K562 (cell line): ENCODE data around the gene GPR39.

Experiments
- ASH1L ChIP-seq: fragments of 450-650 bp; IDR thresholded peaks from 2 replicates; pipeline ENCODE4 v1.6.1; 2018; ENCODE audit warnings: borderline replicate concordance, mild to moderate bottlenecking, low read depth; ENCODE audit not compliant: partially characterized antibody
- CBFB ChIP-seq: sonication (generic); formaldehyde crosslinking; IDR thresholded peaks from 2 replicates; pipeline ENCODE4 v1.4.0; 2020; ENCODE audit warnings: mild to moderate bottlenecking, missing genetic modification reagents
- MAFG ChIP-seq: fragments of 450-650 bp; conservative IDR thresholded peaks from 2 replicates; pipeline ENCODE4 v1.6.1; 2016; ENCODE audit warnings: missing genetic modification characterization, missing compliant biosample characterization
- NCOA6 ChIP-seq: fragments of 450-650 bp; IDR thresholded peaks from 2 replicates; pipeline ENCODE4 v1.6.1; 2017; ENCODE audit warnings: mild to moderate bottlenecking
- NR4A1 ChIP-seq, 2 experiments: fragments of 250-450 bp in 1 of 2; fragments of 450-650 bp in 1 of 2; sonication (Bioruptor Pico) in 1 of 2; IDR thresholded peaks; 2 replicates each; pipeline versions ENCODE4 v1.4.0 to v1.6.1; 2016 to 2020; ENCODE audit warnings: mild to moderate bottlenecking in 2 of 2, missing compliant biosample characterization in 1 of 2, missing genetic modification characterization in 1 of 2, moderate library complexity in 1 of 2
- SIX5 ChIP-seq, 2 experiments: IDR thresholded peaks; 2 replicates each; pipeline ENCODE4 v1.6.1; 2011; ENCODE audit warnings: low read length in 2 of 2, borderline replicate concordance in 1 of 2, low read depth in 1 of 2, mild to moderate bottlenecking in 1 of 2, moderate library complexity in 1 of 2; ENCODE audit not compliant: insufficient read depth in 1 of 2
- TAF1 ChIP-seq: IDR thresholded peaks from 2 replicates; pipeline ENCODE4 v1.6.1; 2011; ENCODE audit warnings: mild to moderate bottlenecking, low read length, moderate library complexity; ENCODE audit not compliant: insufficient read depth, control insufficient read depth, severe bottlenecking; ENCODE audit errors: extremely low read depth
- TAL1 ChIP-seq: fragments of 450-650 bp; IDR thresholded peaks from 2 replicates; pipeline ENCODE4 v1.6.1; 2016; ENCODE audit warnings: mild to moderate bottlenecking
- TCF7 ChIP-seq: sonication (generic); IDR thresholded peaks from 2 replicates; pipeline ENCODE4 v1.6.1; 2016; ENCODE audit warnings: antibody characterized with exemption, borderline replicate concordance
- ZNF174 ChIP-seq: fragments of 250-450 bp; sonication (Bioruptor Pico); IDR thresholded peaks from 2 replicates; pipeline ENCODE4 v1.4.0; 2020; ENCODE audit warnings: mild to moderate bottlenecking
- TF ChIP-seq, protein P1 (sequence below): fragments of 450-650 bp; IDR thresholded peaks from 2 replicates; pipeline ENCODE4 v1.6.1; 2014; ENCODE audit warnings: low read depth, mild to moderate bottlenecking, moderate library complexity, borderline replicate concordance
- TF ChIP-seq, protein P2 (sequence below), 3 experiments: IDR thresholded peaks in 2 of 3; conservative IDR thresholded peaks in 1 of 3; 2 replicates each; pipeline ENCODE4 v1.5.1; 2011 to 2012; ENCODE audit warnings: low read length in 3 of 3, mild to moderate bottlenecking in 3 of 3, control low read depth in 2 of 3, improper control_type of control experiment in 1 of 3, inconsistent platforms in 1 of 3, low read depth in 1 of 3, mixed read lengths in 1 of 3, moderate library complexity in 1 of 3; ENCODE audit not compliant: insufficient read depth in 2 of 3
- TF ChIP-seq, protein P3 (sequence below): sonication (generic); formaldehyde crosslinking; IDR thresholded peaks from 2 replicates; pipeline ENCODE4 v1.8.1; 2023; ENCODE audit warnings: mild to moderate bottlenecking, missing genetic modification reagents

DNA sequence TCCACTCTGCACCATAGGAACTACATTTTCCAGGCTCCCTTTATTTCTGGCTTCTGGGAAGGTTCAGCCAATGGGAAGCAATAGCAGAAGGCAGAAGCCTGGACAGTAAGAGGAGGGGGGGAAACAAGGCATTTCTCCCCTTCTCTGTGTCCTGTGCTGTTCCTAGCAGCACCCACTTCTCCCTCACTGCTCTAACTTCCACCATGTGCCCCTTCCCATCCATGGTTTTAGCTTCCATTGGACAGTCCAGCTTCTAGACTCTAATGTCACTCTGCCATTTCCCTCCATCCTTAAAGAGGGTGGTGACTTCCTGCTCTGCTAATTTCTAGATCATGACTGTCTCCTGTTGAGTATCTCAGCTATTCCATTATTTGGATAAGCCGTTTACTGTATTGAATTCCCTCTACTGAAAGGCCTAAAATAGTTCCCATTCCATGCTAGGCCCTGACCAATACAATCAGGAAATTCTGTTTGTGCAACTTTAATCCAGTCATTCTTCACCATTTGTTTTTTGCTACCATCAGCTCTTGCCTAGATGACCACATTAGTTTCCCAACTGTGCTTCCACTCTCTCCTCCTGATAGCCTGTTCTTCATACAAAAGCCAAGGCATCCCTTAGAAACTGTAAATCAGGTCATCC, 274.2 kb downstream of the GPR39 start:
- TF ChIP-seq ZNF174 (CRISPR knock-in tag) (no peak), NCOA6 (no peak), MAFG (no peak), TAF1 (no peak), NR4A1 (CRISPR knock-in tag; IDR thresholded peaks at IDR 0.05) (no peak), NR4A1 (tag; IDR thresholded peaks at IDR 0.05) (no peak), ASH1L (no peak), TCF7 (no peak), TAL1 (no peak), SIX5 (IDR thresholded peaks at IDR 0.05; ENCODE audit: borderline replicate concordance in 1 of 2, insufficient read depth in 1 of 2, low read depth in 1 of 2, low read length in 2 of 2) (no peak), CBFB (CRISPR knock-in tag) (no peak)
- TF ChIP-seq, protein P1, sequence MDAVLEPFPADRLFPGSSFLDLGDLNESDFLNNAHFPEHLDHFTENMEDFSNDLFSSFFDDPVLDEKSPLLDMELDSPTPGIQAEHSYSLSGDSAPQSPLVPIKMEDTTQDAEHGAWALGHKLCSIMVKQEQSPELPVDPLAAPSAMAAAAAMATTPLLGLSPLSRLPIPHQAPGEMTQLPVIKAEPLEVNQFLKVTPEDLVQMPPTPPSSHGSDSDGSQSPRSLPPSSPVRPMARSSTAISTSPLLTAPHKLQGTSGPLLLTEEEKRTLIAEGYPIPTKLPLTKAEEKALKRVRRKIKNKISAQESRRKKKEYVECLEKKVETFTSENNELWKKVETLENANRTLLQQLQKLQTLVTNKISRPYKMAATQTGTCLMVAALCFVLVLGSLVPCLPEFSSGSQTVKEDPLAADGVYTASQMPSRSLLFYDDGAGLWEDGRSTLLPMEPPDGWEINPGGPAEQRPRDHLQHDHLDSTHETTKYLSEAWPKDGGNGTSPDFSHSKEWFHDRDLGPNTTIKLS, result no peak
- TF ChIP-seq, protein P2, sequence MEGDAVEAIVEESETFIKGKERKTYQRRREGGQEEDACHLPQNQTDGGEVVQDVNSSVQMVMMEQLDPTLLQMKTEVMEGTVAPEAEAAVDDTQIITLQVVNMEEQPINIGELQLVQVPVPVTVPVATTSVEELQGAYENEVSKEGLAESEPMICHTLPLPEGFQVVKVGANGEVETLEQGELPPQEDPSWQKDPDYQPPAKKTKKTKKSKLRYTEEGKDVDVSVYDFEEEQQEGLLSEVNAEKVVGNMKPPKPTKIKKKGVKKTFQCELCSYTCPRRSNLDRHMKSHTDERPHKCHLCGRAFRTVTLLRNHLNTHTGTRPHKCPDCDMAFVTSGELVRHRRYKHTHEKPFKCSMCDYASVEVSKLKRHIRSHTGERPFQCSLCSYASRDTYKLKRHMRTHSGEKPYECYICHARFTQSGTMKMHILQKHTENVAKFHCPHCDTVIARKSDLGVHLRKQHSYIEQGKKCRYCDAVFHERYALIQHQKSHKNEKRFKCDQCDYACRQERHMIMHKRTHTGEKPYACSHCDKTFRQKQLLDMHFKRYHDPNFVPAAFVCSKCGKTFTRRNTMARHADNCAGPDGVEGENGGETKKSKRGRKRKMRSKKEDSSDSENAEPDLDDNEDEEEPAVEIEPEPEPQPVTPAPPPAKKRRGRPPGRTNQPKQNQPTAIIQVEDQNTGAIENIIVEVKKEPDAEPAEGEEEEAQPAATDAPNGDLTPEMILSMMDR (IDR thresholded peaks at IDR 0.05 in 2 of 3, conservative IDR thresholded peaks at IDR 0.05 in 1 of 3; ENCODE audit: insufficient read depth in 2 of 3, low read depth in 1 of 3, low read length in 3 of 3), result no peak
- TF ChIP-seq, protein P3, sequence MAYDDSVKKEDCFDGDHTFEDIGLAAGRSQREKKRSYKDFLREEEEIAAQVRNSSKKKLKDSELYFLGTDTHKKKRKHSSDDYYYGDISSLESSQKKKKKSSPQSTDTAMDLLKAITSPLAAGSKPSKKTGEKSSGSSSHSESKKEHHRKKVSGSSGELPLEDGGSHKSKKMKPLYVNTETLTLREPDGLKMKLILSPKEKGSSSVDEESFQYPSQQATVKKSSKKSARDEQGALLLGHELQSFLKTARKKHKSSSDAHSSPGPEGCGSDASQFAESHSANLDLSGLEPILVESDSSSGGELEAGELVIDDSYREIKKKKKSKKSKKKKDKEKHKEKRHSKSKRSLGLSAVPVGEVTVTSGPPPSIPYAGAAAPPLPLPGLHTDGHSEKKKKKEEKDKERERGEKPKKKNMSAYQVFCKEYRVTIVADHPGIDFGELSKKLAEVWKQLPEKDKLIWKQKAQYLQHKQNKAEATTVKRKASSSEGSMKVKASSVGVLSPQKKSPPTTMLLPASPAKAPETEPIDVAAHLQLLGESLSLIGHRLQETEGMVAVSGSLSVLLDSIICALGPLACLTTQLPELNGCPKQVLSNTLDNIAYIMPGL (CRISPR knock-in tag), result no peak
